Hematopoietic multipotent progenitor cell (in vitro differentiated cells): ENCODE results near the gene MYL12B. TPM values are rescaled to one million over a fixed set of nuclear protein-coding genes. Genes with fewer than 3 reads are reported as not detected.
"Not testable (repeated sequence)": the region's sequence is repeated elsewhere in the genome, so short reads cannot be mapped to it uniquely, and the experiment has no call there.

ENCODE experiments used
- DNase-seq, 3 donors: peaks; one replicate each; pipeline ENCODE4 v3.0.0-alpha.2; 2011 to 2015; ENCODE audit warnings: low read depth in 2 of 3, low spot score in 2 of 3
- total RNA-seq: library from RNA; depleted of rRNA; stranded (reverse); fragments of >200 nt; gene quantifications from one replicate; pipeline ENCODE4 v1.2.3, GENCODE V29; 2012

Gene MYL12B
- total RNA-seq, 1 donor = 141 TPM

- no peak for DNase-seq
These were observed 4.3 kb upstream of the MYL12B start for GRCh38 chr18:3257627-3258120.

GRCh38 chr18:3260995-3261372 lies 949 bp upstream of the MYL12B start:
- no peak for DNase-seq

- DNase-seq = peak in 2 of 3 donors; percentile 26 to 29
These were observed 550 bp downstream of the MYL12B start for GRCh38 chr18:3262234-3263131.

- DNase-seq = no peak
These were observed 1.3 kb downstream of the MYL12B start for GRCh38 chr18:3263132-3263700.

DNA sequence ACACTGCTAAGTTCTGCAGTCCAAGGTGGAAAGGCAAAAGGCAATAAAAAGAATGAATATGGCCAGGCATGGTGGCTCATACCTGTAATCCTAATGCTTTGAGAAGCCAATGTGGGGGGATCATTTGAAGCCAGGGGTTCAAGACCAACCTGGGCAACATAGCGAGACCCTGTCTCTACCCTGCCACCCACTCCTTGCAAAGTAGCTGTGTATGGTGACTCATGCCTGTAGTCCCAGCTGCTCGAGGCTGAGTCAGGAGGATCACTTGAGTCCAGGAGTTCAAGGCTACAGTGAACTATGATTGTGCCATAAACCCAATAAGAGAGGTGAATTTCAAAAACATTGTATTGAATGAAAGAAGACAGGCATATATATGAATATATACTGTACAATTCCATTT lies 2.4 kb downstream of the MYL12B start:
- DNase-seq = no peak

DNA sequence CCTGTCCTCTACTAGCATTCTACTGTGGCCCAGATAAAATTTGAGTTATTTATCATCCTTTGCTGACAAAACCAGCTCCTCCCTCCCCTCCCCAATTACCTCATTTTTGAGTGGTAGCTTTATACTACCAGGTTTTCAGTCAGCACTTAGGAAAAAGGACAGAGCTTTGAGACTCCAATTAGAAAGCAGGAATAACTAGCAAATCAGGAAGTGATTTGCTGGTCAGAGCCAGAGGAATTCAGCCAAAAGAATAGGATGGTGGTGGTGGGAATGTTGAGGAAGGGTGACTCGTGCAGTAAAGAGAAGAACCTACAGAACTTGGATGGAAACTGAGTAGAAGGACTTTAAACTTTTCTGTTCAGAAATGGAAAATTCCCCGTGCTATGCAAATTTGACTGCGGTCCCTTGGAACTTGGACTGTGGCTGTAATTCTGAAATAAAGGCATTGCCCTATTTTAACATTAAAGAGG lies 3.7 kb downstream of the MYL12B start:
- DNase-seq = no peak

- no peak for DNase-seq
These were observed 4.2 kb downstream of the MYL12B start for GRCh38 chr18:3266062-3266608.

GRCh38 chr18:3268306-3268705 lies 6.4 kb downstream of the MYL12B start:
- DNase-seq = no peak

DNA sequence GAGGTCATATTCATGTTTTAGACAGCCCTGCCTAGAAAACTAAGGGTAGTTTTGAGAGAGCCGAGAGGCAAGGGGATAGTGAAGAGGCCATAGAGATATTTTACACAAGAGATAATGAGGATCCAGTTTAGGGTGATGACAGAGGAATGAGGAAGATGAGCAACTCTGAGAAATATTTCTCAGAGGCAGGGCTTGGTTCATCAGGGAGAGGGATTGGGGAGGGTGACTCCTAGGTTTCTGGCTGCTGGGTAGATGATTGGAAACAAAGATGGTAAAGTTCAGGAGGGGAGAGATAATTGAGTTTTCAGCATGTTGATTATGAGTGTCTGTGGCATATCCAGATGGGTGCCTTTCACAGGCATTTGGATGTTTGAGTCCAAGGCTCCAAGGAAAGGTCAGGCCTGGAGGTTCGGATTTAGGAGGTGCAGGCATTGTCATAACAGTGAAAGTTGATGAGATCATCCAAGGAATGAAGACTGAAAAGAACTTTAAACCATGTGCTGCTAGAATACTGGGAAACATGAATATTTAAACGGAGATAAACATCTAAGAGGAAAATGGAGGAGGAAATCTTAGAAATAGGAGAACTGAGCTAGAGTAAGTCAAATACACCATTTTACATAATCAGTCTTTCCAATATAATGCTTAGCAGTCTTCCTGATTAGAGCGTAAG lies 7.4 kb downstream of the MYL12B start:
- DNase-seq = no peak

DNA sequence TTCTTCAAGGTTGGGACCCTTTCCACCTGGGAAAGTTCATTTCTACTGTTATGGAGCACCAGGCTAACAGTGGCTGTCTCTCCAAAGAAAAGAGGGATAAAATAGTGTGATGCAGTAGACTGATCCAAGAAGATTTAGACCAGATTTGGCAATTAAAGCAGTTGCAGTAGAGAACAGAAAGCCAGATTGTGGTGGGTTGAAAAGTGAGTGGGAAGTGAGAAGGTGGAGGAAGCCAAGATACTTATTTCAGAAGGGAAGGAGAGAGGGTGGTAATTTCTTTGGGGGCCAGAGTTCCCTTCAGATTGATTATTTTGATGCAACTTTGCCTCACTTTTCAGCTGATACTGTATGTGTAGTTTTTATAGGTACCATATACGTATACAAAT lies 8.0 kb downstream of the MYL12B start:
- DNase-seq = no peak

- no peak for DNase-seq
These were observed 11.1 kb downstream of the MYL12B start for GRCh38 chr18:3273042-3273441.

GRCh38 chr18:3277643-3278213 lies 15.8 kb downstream of the MYL12B start:
- DNase-seq = not testable (repeated sequence)

DNA sequence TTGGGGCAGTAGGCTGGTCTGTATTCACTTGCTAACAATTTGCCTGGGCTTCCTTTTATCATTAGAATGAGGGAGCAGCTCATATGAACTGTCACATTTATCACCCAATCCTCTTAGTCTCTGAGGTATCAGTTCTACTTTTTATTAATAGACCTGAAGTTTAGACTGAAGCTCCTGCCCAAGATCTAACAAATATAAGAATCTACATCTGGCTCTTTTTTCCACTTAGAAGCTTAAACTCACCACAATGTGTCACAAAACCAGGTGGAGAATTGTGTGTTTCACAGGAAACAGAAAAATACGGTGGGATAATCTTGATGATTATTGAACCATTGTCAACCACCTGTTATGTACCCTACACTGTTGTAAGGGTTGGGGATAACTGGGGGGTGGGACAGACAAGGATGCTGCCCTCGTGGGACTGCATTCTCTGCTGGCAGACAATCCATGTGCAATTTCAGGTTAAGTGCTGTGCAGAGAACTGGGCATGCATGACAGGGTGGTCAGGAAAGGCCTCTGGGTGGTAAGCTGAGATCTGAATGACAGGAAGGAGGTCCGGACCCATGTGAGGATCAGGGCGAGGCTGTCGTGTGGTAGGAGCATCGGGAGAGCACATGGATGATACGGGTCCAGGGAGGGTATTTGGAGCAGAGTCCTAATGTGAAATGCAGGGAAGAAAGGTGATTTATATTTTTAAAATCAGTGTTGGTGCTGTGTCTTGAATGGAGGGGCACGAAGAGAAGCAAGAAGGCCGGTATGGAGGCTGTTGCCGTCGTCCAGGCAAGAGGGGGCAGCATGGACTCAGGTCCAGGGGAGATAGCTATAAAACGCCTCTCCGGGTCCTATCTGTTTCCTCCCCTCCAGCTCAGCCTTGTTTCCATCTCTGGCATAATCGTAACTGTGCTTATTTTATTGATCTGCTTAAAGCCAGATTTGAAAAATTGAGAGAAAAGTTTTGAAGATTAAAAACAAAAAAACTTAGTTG lies 17.6 kb downstream of the MYL12B start:
- no peak for DNase-seq

DNA sequence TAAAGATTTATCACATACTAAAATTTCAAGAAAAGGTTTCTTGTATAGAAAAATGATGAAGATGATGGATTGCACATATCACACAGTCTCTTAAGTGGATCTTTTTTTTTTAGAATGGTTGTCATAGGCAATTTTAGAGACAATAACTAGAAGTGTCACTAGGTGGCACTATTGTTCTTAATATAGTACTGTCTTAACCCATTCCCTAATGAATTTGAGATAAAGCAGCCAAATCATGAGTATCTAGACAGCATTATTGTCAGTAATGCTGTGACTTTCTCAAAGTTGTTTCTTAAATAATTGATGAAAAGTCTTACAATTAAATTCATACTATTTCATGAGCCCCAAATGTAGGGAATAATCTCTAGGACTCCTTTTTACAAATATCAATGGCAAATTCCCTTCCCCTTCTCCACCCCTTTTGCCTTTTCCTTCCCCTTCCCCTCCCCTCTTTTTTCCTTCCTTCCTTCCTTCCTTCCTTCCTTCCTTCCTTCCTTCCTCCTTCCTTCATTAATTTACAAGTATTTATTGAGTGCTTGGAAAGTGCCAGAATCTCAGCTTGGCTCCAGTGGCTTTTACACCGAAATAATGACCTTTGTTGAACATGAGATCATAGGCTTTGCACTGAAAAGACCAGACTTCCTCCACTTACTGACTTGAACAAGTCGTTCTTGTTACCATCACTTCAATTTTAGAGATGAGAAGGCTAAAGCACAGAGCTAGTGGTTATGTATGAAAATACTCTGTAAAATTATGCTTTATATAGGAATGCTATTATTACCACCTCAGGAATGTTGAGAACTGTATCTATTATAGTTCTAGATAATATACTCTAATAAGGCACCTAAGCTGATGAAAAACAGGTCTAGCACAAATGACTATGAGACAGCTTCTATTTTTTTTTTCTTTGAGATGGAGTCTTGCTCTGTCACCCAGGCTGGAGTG lies 19.8 kb downstream of the MYL12B start:
- peak; percentile 42 to 93 (median 64) for DNase-seq

- DNase-seq = no peak
These were observed 21.4 kb downstream of the MYL12B start for GRCh38 chr18:3283253-3283863.

- no peak for DNase-seq
These were observed 22.0 kb downstream of the MYL12B start for GRCh38 chr18:3283908-3284307.

DNA sequence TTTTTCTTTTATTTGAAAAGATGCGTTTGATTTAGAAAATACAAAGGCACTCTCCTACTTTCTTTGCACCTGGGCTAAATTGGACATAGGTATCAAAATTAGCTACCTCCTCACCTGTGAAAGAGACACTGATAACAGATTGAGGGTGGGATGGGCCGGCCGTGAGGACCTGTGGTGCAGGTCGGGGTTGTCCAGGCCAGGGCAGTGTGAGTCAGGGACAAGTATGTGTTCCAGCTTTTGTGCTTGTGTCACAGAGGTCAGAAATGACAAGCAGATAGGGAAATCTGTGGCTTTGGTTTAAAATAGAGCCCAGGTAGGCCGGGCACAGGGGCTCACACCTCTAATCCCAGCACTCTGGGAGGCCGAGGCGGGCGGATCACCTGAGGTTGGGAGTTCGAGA lies 22.6 kb downstream of the MYL12B start:
- DNase-seq = no peak

GRCh38 chr18:3286159-3286558 lies 24.2 kb downstream of the MYL12B start:
- DNase-seq = no peak
